GM10266 (cell line): ENCODE data around the gene VAPB.
A peak's percentile ranks its signal among the peaks of the same experiment; 100 is the strongest.

Source experiments
- DNase-seq: peaks from one replicate; pipeline ENCODE4 v3.0.0; 2012; ENCODE audit errors: extremely low spot score
- TF ChIP-seq, protein P1 (sequence below): IDR thresholded peaks from 2 replicates; pipeline ENCODE4 v1.5.1; 2012; ENCODE audit warnings: mild to moderate bottlenecking, low read depth; ENCODE audit not compliant: control insufficient read depth, insufficient read depth; ENCODE audit errors: missing control alignments

VAPB gene

DNA sequence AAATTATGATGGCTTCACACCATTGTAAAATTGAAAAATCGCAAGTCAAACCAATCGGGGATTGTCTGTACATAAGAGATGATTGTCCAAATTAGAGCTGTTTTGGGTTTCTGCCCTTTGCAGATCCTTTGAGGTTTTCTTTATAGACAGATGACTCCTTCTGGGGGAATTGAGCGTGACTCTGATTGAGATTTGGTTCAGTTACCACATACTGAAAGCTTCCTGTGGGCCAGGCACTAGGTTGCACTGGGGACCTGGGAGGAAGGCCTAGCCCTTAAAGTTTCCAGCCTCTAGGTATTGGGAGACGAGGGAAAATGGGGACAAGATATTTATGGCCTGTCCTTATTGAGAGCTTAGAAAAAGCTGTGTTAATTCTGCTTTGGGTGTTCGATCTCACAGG lies 9.2 kb downstream of the VAPB start:
- no peak for DNase-seq
- TF ChIP-seq, protein P1, sequence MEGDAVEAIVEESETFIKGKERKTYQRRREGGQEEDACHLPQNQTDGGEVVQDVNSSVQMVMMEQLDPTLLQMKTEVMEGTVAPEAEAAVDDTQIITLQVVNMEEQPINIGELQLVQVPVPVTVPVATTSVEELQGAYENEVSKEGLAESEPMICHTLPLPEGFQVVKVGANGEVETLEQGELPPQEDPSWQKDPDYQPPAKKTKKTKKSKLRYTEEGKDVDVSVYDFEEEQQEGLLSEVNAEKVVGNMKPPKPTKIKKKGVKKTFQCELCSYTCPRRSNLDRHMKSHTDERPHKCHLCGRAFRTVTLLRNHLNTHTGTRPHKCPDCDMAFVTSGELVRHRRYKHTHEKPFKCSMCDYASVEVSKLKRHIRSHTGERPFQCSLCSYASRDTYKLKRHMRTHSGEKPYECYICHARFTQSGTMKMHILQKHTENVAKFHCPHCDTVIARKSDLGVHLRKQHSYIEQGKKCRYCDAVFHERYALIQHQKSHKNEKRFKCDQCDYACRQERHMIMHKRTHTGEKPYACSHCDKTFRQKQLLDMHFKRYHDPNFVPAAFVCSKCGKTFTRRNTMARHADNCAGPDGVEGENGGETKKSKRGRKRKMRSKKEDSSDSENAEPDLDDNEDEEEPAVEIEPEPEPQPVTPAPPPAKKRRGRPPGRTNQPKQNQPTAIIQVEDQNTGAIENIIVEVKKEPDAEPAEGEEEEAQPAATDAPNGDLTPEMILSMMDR: no peak

DNA sequence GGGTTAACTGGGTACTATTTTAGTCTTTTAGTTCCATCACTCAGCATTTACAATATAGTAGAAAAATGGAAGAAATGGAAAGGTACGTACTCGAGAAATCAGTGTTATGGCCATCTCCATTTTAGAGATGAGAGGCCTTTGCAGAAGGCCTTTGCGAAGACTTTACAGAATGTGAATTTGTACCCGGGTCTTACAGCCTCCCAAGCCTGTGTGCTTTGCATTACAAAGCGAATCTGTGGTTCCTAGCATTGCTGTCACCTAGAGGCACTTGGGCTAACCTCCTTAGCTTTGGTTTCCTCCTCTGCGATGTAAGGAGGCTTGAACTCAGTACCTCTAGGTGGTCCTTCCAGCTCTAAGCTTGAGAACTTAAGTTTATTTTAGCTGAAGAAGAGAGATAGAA lies 10.9 kb downstream of the VAPB start:
- TF ChIP-seq, protein P1: no peak
- DNase-seq: no peak

DNA sequence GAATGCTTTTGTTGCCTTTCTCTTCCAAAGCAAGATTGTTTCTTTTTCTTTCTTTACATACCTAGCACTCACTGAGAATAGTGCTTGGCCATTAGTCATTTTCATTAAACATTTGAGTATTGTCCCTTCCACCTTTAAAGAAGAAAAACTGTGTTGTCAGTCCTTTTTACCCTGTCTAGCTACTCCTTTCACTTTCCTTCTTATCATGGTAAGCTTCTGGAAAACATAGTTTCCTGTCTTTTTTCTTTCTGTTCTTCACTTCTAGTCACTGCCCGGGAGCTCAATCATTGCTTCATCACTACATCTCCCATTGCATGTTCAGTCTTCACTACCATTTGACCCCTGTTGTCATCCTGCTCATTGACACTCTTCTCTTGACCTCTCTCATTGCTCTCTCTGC lies 12.1 kb downstream of the VAPB start:
- TF ChIP-seq, protein P1: no peak

DNA sequence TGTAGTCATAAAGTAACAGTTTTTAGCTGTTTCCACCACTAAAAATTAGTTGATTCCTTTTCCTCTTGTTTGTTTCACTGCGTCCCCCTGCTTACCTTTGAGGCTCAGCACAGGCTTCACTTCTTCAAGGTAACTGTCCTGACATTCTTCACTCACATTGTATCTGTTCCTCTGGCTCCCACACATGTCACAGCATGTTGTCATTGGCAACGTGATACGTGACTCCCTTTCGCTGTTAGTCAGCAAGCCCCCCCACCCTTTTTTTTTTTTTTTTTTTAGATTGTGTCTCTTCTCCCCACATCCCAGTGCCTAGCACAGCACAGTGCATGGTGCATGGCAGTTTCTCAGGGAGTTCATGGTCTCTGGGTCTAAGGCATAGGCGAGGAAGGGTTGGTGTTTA lies 13.3 kb downstream of the VAPB start:
- TF ChIP-seq, protein P1: no peak
- no peak for DNase-seq

More for the DNA sequence above, 12.1 kb downstream of the VAPB start:
- DNase-seq: no peak

DNA sequence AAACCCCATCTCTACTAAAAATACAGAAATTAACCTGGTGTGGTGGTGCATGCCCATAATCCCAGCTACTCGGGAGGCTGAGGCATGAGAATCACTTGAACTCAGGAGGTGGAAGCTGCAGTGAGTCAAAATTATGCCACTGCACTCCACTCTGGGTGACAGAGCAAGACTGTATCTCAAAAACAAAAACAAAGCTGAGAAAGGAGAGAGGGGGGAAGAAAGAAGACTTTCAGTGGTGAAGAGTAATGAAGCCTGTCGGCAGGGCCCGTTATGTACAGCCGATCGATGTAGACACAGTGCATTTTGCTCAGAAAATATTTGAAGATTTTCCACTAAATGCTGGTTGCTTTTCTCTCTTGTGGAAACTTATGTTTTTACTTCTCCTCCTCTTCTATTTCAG lies 13.8 kb downstream of the VAPB start:
- TF ChIP-seq, protein P1: no peak
- DNase-seq: peak; percentile 26

DNA sequence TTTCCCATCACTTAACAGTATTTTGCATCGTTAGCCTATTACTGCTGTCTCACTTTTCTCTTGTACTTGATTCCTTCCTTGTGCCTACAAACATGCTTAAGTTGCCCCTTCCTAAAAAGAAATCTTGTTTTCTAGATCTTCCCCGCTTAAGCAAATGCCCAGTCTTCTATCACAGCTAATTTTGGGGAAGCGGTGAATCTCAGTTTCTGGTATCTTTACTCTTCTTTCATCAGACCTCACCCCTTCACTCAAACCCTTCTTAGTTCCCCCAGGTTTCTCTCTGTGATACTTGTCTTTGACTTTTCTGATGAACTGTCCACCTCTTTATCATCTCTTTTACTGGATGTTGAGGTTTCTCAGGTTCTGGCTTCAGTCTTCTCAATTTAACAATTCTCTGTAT lies 14.2 kb downstream of the VAPB start:
- TF ChIP-seq, protein P1: no peak
- peak; percentile 21 for DNase-seq

DNA sequence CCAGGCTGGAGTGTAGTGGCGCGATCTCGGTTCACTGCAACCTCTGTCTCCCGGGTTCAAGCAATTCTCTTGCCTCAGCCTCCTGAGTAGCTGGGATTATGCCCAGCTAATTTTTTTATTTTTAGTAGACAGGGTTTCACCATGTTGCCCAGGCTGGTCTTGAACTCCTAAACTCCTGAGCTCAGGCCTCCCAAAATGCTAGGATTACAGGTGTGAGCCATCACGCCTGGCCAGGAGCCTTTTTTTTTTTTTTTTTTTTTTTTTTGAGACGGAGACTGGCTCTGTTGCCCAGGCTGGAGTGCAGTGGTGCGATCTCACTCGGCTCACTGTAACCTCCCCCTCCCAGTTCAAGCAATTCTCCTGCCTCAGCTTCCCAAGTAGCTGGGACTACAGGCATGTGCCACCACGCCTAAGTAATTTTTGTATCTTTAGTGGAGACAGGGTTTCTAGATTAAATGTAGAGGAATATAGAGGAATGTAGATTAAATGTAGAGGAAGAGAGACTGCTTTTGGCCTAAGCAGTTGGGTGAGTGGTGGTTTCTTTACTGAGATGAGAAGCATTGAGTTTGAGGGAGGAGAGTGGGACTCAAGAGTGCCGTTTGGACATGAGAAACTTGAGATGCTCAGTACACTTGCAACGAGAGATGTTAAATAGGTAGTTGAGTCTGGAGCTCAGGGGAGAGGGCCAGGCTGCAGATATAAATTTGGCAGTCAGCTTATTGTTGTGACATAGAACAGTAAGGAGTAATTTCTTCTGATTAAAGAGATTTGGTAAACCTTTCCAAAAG lies 16.7 kb downstream of the VAPB start:
- TF ChIP-seq, protein P1: no peak
- DNase-seq: no peak
